HG02884 (cell line): ENCODE data around the gene OR2D2.
"Not testable (repeated sequence)": the region's sequence is repeated elsewhere in the genome, so short reads cannot be mapped to it uniquely, and the experiment has no call there.

Source experiments
- ATAC-seq: cut with Tn5 transposase; IDR thresholded peaks from one replicate; pipeline ENCODE4 v1.9.1; 2021; ENCODE audit warnings: mild to moderate bottlenecking, moderate library complexity; ENCODE audit not compliant: unreplicated experiment

Gene OR2D2

DNA sequence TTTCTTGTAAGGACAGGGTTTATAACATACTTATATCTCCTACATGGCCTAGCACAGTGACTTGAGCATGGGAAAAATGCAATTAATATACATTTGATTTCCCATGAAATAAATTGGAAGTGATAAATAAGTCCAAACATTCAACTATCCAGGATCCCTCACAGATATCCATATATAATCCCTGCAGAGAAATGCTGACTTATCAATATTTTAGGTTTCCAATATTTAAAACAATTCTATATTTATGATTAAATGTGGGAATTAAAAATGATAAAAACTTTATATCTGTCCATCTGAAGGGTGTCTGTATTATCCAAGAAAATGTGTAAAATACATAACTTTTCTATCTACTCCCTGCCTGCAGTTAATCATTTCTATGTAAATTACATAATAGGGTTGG lies 9.5 kb downstream of the OR2D2 start:
- ATAC-seq: no peak

DNA sequence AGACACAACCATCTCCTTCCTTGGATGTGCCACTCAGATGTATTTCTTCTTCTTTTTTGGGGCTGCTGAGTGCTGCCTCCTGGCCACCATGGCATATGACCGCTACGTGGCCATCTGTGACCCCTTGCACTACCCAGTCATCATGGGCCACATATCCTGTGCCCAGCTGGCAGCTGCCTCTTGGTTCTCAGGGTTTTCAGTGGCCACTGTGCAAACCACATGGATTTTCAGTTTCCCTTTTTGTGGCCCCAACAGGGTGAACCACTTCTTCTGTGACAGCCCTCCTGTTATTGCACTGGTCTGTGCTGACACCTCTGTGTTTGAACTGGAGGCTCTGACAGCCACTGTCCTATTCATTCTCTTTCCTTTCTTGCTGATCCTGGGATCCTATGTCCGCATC lies 15.4 kb downstream of the OR2D2 start:
- no peak for ATAC-seq

DNA sequence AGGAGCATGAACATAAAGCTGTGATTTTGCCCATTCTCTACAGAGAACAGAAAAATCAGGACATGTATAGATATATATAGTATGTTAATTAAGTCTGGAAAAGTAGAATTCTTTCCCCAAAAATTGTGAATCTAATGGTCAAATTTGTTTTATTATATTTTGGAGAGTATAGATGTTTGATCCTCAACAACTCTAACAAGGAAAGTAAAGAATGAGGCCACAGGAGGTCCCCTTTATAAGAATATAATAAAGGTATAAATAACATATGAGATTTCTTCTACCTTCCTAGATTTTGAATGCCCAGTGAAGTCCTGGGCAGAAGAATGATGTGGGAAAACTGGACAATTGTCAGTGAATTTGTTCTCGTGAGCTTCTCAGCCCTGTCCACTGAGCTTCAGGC lies 16.0 kb downstream of the OR2D2 start, which contains the start of gene OR10A4:
Gene OR10A4 (plus strand): TSS at position 301 of the 400 bp plus-strand sequence. CDS start 23 bp downstream, at position 324.
- ATAC-seq: no peak

DNA sequence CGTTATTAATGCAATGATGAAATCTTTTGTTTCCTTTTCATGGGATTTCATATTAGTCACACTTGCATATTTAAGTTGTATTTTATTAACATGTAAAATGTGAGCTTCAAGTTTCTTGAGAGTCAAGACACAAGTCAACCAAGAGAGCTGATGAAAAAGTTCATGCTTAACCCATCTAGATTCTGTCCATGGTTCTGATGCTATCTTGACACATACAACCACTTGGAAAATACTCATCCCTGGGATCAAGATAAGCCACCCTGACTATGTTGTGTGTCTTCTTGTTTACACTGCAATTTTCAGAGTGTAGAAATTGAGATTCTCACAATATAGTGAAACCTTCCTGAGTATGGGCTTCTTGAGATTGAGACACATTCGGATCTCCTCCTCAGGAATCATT lies 16.5 kb downstream of the OR2D2 start:
- no peak for ATAC-seq

DNA sequence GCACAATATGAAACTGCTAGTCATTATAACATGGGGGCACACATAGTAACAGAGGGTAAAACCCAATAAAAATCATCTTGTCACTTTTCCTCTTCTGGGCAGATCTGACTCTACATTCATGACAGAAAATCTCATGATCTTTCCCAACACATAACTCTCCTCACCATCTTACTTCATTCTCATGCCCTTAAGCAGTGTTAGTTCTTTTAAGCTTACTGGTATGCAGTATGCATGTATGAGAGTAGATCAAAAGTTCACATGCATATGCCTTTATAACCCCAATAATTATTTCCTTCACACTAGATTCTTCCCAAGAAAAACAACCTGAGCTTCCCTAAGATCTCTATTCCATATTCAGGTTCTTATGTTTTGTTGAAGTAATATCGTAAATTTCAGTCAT lies 21.0 kb downstream of the OR2D2 start:
- no peak for ATAC-seq

DNA sequence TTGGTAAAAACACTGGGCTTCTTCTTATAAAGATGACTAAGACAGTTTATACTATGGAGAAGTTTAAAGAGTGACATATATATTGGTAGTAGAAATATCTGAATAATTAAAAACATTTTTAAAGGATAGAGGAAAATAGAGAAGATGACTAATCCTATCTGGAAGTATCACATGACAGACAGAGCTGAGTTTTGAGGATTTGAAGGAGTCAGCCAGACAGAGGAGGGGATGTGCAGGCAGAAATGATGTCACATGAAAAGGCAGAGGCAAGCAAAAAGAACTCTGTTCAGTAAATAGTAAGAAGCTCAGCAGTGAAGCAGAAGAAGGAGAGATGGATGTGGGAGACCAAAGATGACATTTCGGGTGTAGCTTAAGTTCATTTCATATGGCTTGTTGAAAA lies 27.9 kb downstream of the OR2D2 start:
- ATAC-seq: no peak

DNA sequence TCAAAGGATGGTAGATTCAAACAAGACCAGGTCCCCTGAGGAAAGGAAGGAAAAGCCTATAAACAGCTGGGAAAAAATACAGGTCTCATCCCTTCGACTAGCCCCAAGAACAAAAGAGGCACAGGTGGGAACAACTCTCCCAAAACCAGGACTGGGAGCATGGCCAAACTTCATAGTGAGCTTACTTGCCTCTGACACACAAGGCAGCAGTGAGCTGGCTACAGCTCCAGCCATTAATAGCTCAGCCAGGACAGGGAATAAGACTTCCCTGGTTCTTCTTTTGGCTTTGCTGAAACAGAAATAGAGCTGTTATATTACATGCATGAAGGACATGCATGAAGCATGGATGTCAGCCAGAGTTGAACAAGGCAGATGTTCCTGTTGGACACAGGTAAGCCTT lies 29.3 kb downstream of the OR2D2 start, which contains the start of gene OR10A2:
Gene OR10A2 (plus strand): TSS at position 97 of the 400 bp plus-strand sequence. CDS start 6,698 bp downstream, outside the sequence.
- no peak for ATAC-seq

DNA sequence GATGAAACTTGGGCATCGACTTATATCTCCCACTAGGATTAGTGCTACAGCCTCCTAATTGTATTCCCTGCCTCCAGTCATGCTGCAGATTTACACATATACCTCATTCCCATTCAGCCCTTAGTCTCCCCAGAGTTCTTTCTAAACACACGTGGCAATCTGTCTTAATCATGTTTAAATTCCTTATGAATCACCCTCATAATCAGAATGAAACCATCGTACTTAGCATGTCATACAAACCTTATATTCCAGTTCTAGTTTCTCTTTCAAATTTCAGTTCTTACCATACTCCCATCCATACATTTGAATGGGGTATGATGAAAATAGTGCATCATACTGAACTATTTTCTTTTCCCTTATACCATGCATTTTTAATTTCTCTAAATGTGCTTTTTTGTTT lies 35.4 kb downstream of the OR2D2 start:
- peak; percentile 95 for ATAC-seq

DNA sequence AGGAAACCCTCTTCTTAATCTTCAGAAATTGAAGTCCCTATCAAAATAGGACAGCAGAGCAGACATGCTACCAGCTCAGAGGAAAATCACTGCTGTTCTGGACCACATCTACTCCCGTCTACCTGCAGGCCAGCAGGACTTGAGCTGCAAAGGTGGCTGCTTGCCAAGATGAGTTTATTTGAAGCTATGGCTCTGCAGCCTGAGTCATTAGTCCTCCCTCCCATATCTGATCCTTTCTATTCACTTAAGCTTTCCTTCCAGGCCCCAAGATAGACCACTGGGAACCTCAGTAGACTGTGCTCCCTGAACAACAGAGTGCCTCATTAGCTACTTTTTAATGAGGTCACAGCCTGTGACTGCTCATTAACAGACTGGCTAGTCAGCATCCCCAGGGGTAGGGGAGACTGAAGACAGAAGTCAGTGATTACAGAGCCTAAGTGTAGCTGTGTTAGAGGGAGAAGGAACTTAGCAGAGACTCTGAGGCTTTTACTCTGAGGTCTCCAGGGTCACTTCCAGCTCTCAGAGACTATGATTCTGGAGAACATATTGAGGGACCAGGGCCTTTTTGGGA lies 36.2 kb downstream of the OR2D2 start:
- no peak for ATAC-seq

DNA sequence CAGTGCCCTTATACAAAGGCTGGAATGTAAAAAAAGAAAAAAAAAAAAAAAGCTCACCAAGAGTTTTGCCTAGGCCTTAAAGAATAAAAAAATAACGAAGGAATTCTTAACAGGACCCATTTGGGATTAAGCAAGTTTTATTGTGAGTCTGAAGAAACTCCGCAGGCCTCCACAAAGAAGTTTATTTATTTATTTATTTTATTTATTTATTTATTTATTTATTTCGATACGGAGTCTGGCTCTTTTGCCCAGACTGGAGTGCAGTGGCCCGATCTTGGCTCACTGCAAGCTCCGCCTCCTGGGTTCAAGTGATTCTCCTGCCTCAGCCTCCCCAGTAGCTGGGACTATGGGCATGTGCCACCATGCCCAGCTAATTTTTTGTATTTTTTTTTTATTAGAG lies 37.5 kb downstream of the OR2D2 start:
- ATAC-seq: not testable (repeated sequence)

DNA sequence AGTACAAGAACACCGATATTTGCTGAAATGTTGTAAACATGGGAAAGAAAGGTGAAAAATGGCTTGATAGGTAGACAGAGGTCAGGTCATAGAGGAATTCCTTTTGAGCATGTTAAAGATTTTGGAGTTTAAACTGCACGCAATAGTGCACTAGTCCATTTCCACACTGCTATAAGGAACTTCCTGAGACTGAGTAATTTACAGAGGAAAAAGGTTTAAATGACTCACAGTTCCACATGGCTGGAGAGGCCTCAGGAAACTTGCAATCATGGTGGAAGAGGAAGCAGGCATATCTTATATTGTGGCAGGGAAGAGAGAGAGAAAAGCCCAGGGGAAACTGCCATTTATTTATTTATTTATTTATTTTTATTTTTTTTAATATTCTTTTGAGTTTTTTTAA lies 41.8 kb downstream of the OR2D2 start:
- ATAC-seq: no peak

DNA sequence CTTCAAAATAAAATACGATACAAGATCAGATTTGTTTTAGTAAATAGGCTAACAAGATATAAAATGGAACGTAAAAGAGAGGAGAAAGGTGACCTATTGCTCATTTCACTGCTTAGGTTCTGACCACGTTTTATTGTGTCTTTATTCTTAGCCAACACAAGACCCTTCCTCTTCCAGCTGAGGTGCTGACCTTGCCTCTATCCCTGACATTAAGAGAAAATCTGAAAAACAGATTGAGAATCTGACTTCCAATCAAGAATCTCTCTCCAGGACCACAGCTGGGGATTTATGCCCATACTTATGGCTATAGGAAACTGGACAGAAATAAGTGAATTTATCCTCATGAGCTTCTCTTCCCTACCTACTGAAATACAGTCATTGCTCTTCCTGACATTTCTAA lies 46.9 kb downstream of the OR2D2 start, which contains the start of gene OR10A5:
Gene OR10A5 (plus strand): TSS at position 301 of the 400 bp plus-strand sequence. CDS start 0 bp downstream, at position 301.
- ATAC-seq: no peak

DNA sequence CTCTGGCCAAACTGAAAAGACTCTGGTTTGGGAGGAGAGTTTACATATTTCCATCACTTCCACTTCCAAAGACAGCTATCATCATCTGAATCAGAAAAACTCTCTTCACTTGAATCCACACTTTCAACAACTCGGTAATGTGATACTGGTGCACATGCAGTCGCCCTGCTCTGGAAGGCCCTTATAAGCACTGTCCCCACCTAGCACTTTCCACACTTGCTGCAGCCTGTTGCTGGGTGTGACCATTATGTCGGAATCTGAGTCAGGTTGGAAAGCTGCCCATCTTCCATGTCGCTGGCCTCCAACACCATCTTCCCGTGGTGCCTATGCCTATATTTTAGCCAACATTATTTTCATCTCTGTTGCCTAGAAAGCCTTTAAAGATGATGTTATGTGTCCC lies 47.9 kb downstream of the OR2D2 start:
- no peak for ATAC-seq

DNA sequence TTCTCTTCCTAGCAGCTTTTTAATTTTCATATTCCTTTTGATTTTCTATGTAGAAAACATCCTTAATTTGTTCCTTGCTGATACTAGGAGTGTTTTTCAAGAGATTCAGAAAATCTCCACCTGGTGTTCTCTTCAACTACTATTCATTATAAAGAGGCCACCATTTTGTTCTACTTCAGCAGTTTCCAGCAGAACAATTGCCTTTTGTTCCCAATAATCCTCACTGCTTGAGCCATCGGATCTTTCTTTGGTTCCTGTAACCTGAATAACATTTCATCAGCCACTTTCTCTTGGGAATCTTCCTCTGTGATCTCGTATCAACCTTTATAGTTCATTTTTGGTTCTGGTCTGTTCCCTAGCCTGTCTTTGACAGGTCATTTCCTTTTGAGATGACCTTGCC lies 48.6 kb downstream of the OR2D2 start:
- no peak for ATAC-seq

DNA sequence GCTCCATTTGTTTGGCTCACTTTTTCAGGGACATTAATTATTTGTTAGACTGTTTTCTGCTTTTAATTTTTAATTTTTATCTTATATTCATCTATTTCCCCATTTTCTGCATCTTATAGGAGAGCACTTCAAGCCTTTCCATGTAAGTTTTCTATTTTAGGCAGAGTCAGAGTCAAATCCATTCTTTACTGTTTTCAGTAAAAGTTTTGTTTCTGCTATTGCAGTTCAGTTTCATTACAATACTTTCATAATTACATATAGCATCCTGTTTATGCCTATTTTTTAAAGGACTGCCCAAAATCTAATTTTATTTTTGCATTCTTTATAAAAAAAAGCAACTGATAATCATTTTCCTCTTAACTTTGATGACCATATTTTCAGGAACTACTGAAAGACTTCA lies 50.6 kb downstream of the OR2D2 start:
- no peak for ATAC-seq
